Ovary (tissue), 3 donors: Measurements from ENCODE around the gene PROX1.

Source experiments
- CTCF ChIP-seq, 3 donors: fragments of 450-650 bp in 2 of 3; fragments of 200-600 bp in 1 of 3; IDR thresholded peaks; one replicate each; pipeline versions ENCODE4 v1.5.1 to v1.8.0; 2016 to 2022; ENCODE audit warnings: antibody characterized with exemption in 3 of 3, mild to moderate bottlenecking in 1 of 3
- EP300 ChIP-seq: sonication (generic); formaldehyde crosslinking; IDR thresholded peaks from one replicate; pipeline ENCODE4 v1.6.1; 2017; ENCODE audit warnings: antibody characterized with exemption
- POLR2A ChIP-seq: fragments of 450-650 bp; IDR thresholded peaks from one replicate; pipeline ENCODE4 v1.6.1; 2017; ENCODE audit warnings: antibody characterized with exemption, mild to moderate bottlenecking, moderate library complexity
- donor health status: DM: no; HTN: no; CAD: no.

GRCh38 chr1:214008791-214009422 is 21.1 kb downstream of the PROX1 start:
- TF ChIP-seq EP300 = no peak
- TF ChIP-seq CTCF (IDR thresholded peaks at IDR 0.05) = no peak
- TF ChIP-seq POLR2A = no peak
